Chondrocyte (in vitro differentiated cells): ENCODE measurements around the gene MAMLD1. TPM values are rescaled to one million over a fixed set of nuclear protein-coding genes. Genes with fewer than 3 reads are reported as not detected.

Experiments used
- DNase-seq: peaks from one replicate; pipeline ENCODE4 v3.0.0; 2021; ENCODE audit warnings: mixed read lengths, low spot score
- H3K27ac Mint-ChIP-seq: one replicate; pipeline ENCODE4 v1.8.0; 2021; ENCODE audit warnings: mild to moderate bottlenecking, moderate library complexity, mixed read lengths; ENCODE audit not compliant: unreplicated experiment
- H3K27me3 Mint-ChIP-seq: 2 replicates; pipeline ENCODE4 v1.8.0; 2021; ENCODE audit warnings: low read depth, mixed read lengths
- H3K36me3 Mint-ChIP-seq: 2 replicates; pipeline ENCODE4 v1.8.0; 2021; ENCODE audit warnings: low read depth, mixed read lengths
- H3K4me1 Mint-ChIP-seq: 2 replicates; pipeline ENCODE4 v1.8.0; 2021; ENCODE audit warnings: low read depth, mild to moderate bottlenecking, mixed read lengths
- H3K4me3 Mint-ChIP-seq: one replicate; pipeline ENCODE4 v1.8.0; 2021; ENCODE audit warnings: mild to moderate bottlenecking, moderate library complexity, mixed read lengths; ENCODE audit not compliant: unreplicated experiment
- H3K9me3 Mint-ChIP-seq: 2 replicates; pipeline ENCODE4 v1.8.0; 2021; ENCODE audit warnings: low read depth, mixed read lengths
- total RNA-seq: library from RNA; stranded (reverse); gene quantifications from 3 replicates; pipeline ENCODE4 v1.2.1, GENCODE V29; 2021
- TF ChIP-seq, protein P1 (sequence below): fragments of 200-600 bp; sonication (generic); IDR thresholded peaks from 2 replicates; pipeline ENCODE4 v1.5.0; 2021; ENCODE audit warnings: antibody characterized with exemption, mild to moderate bottlenecking, moderate library complexity

The MAMLD1 gene
- total RNA-seq, 1 donor from 2014 or later: 8.8 TPM

DNA sequence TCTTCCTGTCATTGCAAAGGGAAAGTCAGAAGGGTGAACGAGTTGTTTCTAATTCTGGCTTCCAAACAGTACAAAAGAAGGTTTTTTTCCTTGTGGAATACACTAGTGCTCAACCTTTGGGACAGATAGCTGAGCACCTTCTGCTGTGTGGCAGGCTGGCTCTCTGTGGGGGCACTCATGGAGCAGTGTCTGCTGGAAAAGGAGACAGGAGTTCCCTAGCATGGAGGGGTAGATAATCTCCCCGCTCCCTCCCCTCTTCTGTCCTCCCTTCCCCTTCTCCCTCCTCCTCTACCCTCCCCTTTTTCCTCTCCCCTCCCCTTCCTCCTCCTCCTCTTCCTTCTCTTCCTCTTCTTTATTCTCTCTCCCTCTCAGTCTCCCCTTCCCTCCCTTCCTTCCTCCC is 142.9 kb downstream of the MAMLD1 start:
- H3K4me3 Mint-ChIP-seq: no peak overlapping the region
- peaks cover 14% of the 10 kb centered on the region for H3K4me1 Mint-ChIP-seq
- H3K9me3 Mint-ChIP-seq: no peaks in the 10 kb centered on the region
- no peaks in the 10 kb centered on the region for H3K36me3 Mint-ChIP-seq
- H3K27ac Mint-ChIP-seq: no peak overlapping the region
- DNase-seq: no peak
- TF ChIP-seq, protein P1, sequence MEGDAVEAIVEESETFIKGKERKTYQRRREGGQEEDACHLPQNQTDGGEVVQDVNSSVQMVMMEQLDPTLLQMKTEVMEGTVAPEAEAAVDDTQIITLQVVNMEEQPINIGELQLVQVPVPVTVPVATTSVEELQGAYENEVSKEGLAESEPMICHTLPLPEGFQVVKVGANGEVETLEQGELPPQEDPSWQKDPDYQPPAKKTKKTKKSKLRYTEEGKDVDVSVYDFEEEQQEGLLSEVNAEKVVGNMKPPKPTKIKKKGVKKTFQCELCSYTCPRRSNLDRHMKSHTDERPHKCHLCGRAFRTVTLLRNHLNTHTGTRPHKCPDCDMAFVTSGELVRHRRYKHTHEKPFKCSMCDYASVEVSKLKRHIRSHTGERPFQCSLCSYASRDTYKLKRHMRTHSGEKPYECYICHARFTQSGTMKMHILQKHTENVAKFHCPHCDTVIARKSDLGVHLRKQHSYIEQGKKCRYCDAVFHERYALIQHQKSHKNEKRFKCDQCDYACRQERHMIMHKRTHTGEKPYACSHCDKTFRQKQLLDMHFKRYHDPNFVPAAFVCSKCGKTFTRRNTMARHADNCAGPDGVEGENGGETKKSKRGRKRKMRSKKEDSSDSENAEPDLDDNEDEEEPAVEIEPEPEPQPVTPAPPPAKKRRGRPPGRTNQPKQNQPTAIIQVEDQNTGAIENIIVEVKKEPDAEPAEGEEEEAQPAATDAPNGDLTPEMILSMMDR: no peak
- H3K27me3 Mint-ChIP-seq: no peaks in the 10 kb centered on the region

DNA sequence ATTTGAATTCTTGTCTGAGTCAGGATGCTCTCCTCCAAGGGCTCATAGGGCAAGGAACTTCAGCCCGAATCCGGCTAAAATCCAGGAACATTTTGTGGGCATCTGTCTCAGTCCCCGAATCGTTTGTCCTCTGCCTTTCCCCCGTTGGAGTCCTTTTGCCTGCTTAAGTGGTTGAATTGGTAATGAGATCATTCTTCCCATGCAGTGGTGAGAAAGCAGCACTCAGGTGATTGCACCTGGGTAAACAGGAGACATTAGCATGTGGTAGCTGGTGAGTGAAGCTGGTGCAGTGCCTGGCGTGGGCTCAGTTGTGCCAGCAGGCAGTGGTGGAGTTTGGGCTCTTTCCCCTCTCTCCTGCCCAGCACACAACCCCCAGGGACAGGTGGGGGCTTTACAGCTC is 143.4 kb downstream of the MAMLD1 start:
- Mint-ChIP-seq H3K4me3 (no peak overlapping the region), H3K36me3 (peaks cover 2% of the 10 kb centered on the region), H3K4me1 (peaks cover 14% of the 10 kb centered on the region), H3K27me3 (no peaks in the 10 kb centered on the region), H3K9me3 (no peaks in the 10 kb centered on the region), H3K27ac (no peak overlapping the region)
- DNase-seq: no peak
- TF ChIP-seq, protein P1: no peak

- Mint-ChIP-seq H3K9me3 (no peaks in the 10 kb centered on the region), H3K36me3 (peaks cover 2% of the 10 kb centered on the region), H3K4me1 (peaks cover 14% of the 10 kb centered on the region), H3K4me3 (no peak overlapping the region), H3K27me3 (no peaks in the 10 kb centered on the region), H3K27ac (no peak overlapping the region)
- TF ChIP-seq, protein P1: no peak
- DNase-seq: no peak
Measured at GRCh38 chrX:150507251-150507856, 144.2 kb downstream of the MAMLD1 start.

DNA sequence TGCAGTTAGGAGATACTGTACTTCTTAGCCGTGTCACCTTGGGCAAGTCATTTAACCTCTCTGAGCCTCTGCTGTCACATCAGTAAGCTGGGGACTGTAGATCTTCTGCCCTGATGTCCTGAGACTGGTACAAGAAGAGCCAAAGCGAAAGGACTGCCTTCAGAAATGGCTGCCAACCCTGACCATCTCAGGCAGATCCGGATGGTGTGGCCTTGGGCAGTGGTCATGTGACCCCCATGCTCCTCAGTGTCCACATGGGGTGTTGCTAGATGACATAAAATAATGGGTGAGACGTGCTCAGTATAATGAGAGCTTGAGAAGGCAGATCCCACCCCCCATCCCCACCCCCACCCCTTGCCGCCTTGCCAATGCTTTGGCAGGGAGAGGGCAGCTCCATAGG is 144.9 kb downstream of the MAMLD1 start:
- H3K27ac Mint-ChIP-seq: no peak overlapping the region
- TF ChIP-seq, protein P1: no peak
- peaks cover 2% of the 10 kb centered on the region for H3K36me3 Mint-ChIP-seq
- no peaks in the 10 kb centered on the region for H3K9me3 Mint-ChIP-seq
- peaks cover 14% of the 10 kb centered on the region for H3K4me1 Mint-ChIP-seq
- no peak overlapping the region for H3K4me3 Mint-ChIP-seq
- no peak for DNase-seq
- H3K27me3 Mint-ChIP-seq: no peaks in the 10 kb centered on the region

DNA sequence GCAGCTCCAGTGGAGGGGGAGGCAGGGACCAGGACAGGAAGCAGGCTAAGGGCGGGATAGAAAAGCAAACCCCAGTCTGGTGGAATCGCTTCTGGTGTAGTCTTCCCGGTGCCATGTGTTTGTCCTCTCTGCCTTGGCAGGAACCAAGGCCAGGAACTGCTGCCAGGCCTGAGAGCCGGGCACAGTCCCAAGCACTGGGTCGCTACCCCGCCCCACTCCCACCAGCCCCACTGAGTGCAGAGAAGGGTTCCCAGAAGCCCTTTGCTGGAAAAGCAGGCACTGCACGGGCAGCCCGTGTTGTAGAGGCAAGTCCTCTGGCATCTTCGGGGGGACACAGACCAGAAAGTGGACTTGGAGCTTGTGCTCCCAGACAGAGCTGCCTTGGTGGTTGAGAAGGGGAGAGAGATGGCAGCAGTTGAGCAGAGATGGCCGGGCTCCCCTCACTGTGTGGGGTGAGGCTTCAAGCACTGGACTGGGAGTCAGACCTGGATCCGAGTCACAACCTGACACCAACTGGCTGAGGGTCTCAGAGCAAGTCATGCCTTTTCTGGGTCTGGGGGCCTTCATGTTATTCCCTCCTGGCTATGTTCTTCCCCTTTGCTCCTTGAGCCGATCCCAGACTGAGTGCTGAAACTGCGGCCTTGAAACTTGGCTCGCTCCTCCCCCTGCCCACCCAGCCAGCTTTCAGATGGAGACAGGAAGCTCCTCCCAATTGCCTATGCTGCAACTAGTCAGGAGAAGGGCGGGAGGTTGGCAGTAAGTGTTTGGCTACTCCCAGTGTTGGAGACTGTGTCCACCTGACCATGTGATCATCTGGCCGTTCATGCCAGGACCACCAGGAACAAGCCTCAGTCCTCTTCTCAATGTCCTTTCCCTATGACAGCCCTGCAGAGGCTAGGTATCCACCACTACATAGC is 145.6 kb downstream of the MAMLD1 start:
- Mint-ChIP-seq H3K9me3 (no peaks in the 10 kb centered on the region), H3K27ac (no peak overlapping the region), H3K27me3 (no peaks in the 10 kb centered on the region), H3K4me3 (no peak overlapping the region), H3K36me3 (peaks cover 2% of the 10 kb centered on the region), H3K4me1 (peaks cover 14% of the 10 kb centered on the region)
- TF ChIP-seq, protein P1: no peak
- no peak for DNase-seq
